ENCODE results near the gene FAM76B. TPM values are rescaled to one million over a fixed set of nuclear protein-coding genes. Genes with fewer than 3 reads are reported as not detected.

FAM76B gene
- total and polyA plus RNA-seq, 2 of the 13 experiments (the other 11 are each of a cell fraction or from before 2014, with no cell fraction given), result 20.2 to 24.2 TPM

DNA sequence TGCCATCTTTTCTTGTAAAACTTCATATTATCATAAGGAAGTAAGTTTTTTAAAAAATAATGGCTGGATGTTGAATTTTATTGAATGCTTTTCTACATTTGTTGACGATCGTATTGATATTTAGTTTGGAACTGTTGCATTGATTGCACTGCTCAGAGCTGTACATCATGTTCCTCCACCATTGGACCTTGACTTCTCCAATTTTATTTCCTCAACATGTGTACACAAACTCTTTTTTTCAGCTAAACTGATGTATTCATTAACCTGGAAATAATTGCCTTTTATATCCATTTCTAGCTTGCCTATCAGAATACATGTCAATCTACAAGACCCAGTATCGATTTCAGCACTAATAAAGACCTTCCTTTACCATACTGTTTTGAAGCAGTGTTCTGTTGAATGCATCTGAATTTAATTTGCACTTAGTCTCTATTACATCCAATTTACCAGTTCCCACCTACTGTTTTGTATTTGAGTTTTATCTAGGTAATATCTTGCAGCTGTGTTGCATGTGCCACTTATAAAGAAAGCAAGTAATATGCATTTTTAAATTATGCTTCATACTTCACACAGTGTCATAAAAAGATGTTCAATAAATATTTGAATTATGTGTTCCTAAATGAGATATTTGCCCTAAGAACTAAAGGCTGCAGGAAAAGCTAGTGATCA is 6.2 kb upstream of the FAM76B start:
- Histone ChIP-seq H3K79me2 (ENCODE audit: insufficient read depth, low read length) (peaks cover 74% of the 10 kb centered on the region), H3K9me3 (ENCODE audit: low read length) (no peaks in the 10 kb centered on the region), H3K4me3 (replicated peaks in 1 of 3; ENCODE audit: insufficient read depth in 1 of 3, low read depth in 2 of 3, low read length in 3 of 3) (no peak overlapping the region), H3K36me3 (replicated peaks in 1 of 2; ENCODE audit: control insufficient read depth in 1 of 2, insufficient read depth in 2 of 2, low read length in 2 of 2) (peaks cover 4 to 18% of the 10 kb centered on the region in 2 experiments; a peak in 4 of 5 replicates), H3K4me2 (ENCODE audit: low read depth, low read length) (peak overlapping the region; percentile 33), H4K20me1 (ENCODE audit: insufficient read depth, low read length) (no peaks in the 10 kb centered on the region; the same call in 1 of the 2 replicates), H3K27ac (ENCODE audit: extremely low read length, insufficient read depth, low read length) (no peak overlapping the region), H3K4me1 (ENCODE audit: insufficient read depth, low read length) (peaks cover 47% of the 10 kb centered on the region), H3K27me3 (ENCODE audit: control insufficient read depth in 1 of 2, insufficient read depth in 2 of 2, low read length in 2 of 2) (no peaks in the 10 kb centered on the region; a peak in 1 of 5 replicates), H2AFZ (ENCODE audit: low read length) (no peak overlapping the region), H3K9ac (ENCODE audit: insufficient read depth, low read depth, low read length) (no peak overlapping the region)
- DNase-seq (ENCODE audit: low spot score) (peak; percentile 13), ATAC-seq (no peak), FAIRE-seq (no peak)
- TF ChIP-seq, protein P1, sequence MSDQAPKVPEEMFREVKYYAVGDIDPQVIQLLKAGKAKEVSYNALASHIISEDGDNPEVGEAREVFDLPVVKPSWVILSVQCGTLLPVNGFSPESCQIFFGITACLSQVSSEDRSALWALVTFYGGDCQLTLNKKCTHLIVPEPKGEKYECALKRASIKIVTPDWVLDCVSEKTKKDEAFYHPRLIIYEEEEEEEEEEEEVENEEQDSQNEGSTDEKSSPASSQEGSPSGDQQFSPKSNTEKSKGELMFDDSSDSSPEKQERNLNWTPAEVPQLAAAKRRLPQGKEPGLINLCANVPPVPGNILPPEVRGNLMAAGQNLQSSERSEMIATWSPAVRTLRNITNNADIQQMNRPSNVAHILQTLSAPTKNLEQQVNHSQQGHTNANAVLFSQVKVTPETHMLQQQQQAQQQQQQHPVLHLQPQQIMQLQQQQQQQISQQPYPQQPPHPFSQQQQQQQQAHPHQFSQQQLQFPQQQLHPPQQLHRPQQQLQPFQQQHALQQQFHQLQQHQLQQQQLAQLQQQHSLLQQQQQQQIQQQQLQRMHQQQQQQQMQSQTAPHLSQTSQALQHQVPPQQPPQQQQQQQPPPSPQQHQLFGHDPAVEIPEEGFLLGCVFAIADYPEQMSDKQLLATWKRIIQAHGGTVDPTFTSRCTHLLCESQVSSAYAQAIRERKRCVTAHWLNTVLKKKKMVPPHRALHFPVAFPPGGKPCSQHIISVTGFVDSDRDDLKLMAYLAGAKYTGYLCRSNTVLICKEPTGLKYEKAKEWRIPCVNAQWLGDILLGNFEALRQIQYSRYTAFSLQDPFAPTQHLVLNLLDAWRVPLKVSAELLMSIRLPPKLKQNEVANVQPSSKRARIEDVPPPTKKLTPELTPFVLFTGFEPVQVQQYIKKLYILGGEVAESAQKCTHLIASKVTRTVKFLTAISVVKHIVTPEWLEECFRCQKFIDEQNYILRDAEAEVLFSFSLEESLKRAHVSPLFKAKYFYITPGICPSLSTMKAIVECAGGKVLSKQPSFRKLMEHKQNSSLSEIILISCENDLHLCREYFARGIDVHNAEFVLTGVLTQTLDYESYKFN (CRISPR knock-in tag; conservative IDR thresholded peaks at IDR 0.05), result peak; percentile 34; the same call in 1 of the 2 replicates
- 0 out of 2 replicates have a peak, but pooled peaks have one; percentile 37 for TF ChIP-seq MIXL1 (CRISPR knock-in tag; IDR thresholded peaks at IDR 0.05)
- no peak for TF ChIP-seq MAF1 (CRISPR knock-in tag; IDR thresholded peaks at IDR 0.05; ENCODE audit: borderline replicate concordance)
- TF ChIP-seq, protein P2, sequence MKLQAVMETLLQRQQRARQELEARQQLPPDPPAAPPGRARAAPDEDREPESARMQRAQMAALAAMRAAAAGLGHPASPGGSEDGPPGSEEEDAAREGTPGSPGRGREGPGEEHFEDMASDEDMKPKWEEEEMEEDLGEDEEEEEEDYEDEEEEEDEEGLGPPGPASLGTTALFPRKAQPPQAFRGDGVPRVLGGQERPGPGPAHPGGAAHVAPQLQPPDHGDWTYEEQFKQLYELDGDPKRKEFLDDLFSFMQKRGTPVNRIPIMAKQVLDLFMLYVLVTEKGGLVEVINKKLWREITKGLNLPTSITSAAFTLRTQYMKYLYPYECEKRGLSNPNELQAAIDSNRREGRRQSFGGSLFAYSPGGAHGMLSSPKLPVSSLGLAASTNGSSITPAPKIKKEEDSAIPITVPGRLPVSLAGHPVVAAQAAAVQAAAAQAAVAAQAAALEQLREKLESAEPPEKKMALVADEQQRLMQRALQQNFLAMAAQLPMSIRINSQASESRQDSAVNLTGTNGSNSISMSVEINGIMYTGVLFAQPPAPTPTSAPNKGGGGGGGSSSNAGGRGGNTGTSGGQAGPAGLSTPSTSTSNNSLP (IDR thresholded peaks at IDR 0.05; ENCODE audit: low read depth, low read length), result 0 out of 2 replicates have a peak, but pooled peaks have one; percentile 13
- intact Hi-C loops (cut with micrococcal nuclease; ENCODE audit: unreplicated experiment), result no loop called here
- CTCF ChIA-PET (ENCODE audit: low intra/inter-chr PET ratio, low total read pairs), result no interaction called here
- no TSS peak for BruUV-seq (replicated peaks)
- 61% methylated on average over 3 of the region's 3 CpGs for WGBS (ENCODE audit: low lambda C conversion rate)
- in situ Hi-C loops (cut with HindIII; ENCODE audit: extremely low pct_ligation_motif_present, low pct_unique_long_range_greater_than_20kb), result no loop called here
- POLR2A ChIA-PET, result no interaction called here
